ENCODE measurements around the gene FAM219A.

The FAM219A gene

DNA sequence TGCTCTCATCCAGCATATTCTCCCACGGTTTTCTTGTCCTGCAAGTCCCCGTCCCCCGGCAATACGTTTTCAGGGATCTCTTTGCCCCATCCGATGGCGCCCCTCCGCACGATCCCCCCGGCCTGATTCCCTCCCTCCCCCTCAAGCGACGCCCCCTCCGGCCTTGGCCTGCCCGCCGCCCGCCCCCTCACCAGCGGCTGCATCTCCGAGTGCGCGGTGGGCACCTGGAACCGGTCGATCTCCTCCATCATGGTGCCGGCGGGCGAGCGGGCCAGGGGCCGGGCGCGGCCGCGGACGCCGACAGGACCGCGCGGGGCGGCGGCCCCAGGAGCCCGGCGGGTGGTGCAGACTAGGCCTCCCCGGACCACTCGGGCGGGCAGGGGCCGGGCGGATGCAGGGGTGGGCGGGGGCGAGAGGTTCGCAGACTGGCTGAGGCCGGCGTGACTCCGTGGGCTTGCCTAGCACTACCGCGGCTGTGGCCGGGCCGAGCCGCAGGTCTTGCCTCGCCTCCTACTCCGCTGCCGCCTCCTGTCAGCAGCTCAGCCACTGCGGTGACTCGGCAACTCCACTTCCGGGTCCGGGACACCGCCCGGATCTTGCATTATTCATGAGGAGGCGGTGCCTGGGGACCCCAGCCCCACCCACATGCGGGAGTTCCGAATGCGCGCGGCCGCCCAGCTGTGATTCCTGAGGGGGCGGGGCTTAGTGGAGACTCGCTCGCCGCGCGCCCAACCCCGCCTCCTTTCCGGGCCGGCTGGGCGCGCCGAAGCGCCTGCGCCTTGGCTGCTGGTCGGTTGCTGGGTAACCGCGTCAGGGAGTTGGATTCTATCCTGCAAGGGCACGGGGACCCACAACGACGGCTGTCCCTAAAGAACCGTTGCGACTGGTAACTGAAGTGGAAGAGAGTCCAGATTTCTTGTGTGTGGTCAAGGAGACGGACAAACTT lies at the start of gene FAM219A, which contains the start of gene DNAI1:
TSS of gene FAM219A (minus strand) at position 558 of the 946 bp plus-strand sequence. CDS start at position 251, 307 bp downstream.
TSS of gene DNAI1 (plus strand) at position 793 of the 946 bp plus-strand sequence. CDS start 201 bp downstream, outside the sequence.
- peak; percentile 98 for DNase-seq (ENCODE audit: low spot score)

DNA sequence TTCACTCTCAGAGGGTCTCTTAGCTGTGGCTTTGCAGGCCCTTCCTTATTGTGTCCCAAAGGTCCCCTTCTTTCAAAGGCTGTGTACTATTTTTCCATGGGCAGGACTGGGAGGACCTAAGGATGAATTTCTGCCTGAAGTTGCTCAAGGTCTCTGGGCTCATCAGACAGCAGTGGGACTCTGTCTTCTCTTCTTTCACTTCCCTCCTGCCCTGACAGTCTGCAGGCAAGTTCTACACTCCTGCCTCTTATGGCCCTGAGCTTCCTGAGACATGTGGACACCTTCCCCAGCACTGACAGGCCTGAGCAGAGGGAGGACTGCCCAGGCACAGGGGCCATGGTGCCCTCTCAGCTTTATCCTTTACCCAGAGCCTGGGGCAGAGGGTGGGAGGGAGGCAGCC lies 49.6 kb upstream of the FAM219A start:
- no peak for DNase-seq (ENCODE audit: low spot score)

DNA sequence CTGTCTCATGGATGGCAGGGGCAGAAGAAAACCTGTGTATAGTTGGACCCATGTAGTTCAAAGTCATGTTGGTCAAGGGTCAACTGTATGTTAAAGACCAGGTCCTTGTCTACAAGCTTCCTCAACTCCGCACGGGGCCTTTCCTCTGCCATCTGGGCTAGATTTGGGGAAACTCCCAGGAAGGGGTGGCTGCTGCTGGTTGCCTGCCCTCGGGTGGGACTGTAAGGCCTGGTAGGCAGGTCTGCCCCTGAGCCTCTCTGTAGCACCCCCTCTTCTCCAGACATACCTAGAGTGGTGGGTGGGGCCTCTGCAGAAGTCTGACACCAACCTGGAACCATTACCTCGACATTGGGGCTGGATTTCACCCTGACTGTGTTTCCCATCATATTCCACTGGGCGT lies 49.2 kb upstream of the FAM219A start:
- no peak for DNase-seq (ENCODE audit: low spot score)

DNA sequence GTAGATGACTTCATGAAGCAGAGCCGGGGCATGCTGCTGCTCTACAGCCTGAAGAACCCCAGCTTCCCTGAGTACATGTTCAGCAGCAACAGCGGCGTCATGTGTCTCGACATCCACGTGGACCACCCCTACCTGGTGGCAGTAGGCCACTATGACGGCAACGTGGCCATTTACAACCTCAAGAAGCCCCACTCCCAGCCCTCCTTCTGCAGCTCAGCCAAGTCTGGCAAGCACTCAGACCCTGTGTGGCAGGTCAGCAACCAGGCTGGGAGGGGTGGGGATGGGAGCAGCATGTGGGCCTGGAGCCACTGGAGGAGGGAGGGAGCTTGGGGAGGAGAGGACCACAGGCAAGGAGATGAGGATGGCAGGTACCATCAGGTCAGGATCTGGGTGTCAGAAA lies 48.3 kb upstream of the FAM219A start:
- no peak for DNase-seq (ENCODE audit: low spot score)

GRCh38 chr9:34505370-34506120 lies 47.2 kb upstream of the FAM219A start:
- DNase-seq (ENCODE audit: low spot score), result no peak

GRCh38 chr9:34503406-34503805 lies 45.0 kb upstream of the FAM219A start:
- DNase-seq (ENCODE audit: low spot score), result no peak

GRCh38 chr9:34502891-34503290 lies 44.5 kb upstream of the FAM219A start:
- DNase-seq (ENCODE audit: low spot score), result no peak

GRCh38 chr9:34502471-34502870 lies 44.1 kb upstream of the FAM219A start:
- no peak for DNase-seq (ENCODE audit: low spot score)

GRCh38 chr9:34501889-34502425 lies 43.6 kb upstream of the FAM219A start:
- DNase-seq (ENCODE audit: low spot score), result peak; percentile 88

DNA sequence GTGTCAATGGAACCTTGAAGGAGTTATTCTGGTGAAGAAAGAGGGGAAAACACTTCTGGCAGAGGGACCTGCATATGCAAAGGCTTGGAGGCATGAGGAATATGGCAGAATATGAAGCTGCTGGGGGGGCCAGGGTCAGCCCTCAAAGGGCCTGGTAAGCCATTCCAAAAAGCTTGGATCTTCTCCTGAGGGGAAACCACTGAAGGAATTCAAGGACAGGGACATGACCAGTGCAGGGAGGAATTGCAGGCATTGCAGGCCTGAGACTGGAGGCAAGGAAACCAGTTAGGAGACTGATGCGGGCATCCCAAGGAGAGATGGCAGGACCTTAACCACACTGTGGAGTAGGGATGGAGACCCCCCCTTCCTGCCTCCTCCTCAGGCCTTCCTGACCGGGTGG lies 43.0 kb upstream of the FAM219A start:
- DNase-seq (ENCODE audit: low spot score), result no peak

- DNase-seq (ENCODE audit: low spot score), result peak; percentile 72
Measured at GRCh38 chr9:34500623-34501267, 42.4 kb upstream of the FAM219A start.

GRCh38 chr9:34499076-34499475 lies 40.7 kb upstream of the FAM219A start:
- no peak for DNase-seq (ENCODE audit: low spot score)

DNA sequence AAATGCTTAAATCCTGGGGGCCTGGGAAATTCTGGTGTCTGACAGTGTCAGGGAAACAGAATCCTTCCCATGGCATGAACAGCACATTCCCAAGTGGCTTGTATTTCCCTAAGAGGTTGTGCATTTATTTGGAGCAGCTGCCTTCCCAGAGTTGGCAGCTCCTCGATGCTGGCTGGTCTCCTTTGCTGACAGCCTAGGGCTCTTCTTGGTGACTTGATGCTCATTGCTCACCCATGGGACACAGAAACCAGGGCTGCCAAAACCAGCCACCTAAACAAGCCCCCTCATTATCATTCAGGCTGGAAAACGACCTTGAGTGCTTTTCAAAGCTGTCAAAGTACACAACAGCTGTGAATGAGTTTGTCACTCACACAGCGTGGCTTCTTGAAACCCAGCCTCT lies 40.2 kb upstream of the FAM219A start:
- no peak for DNase-seq (ENCODE audit: low spot score)

DNA sequence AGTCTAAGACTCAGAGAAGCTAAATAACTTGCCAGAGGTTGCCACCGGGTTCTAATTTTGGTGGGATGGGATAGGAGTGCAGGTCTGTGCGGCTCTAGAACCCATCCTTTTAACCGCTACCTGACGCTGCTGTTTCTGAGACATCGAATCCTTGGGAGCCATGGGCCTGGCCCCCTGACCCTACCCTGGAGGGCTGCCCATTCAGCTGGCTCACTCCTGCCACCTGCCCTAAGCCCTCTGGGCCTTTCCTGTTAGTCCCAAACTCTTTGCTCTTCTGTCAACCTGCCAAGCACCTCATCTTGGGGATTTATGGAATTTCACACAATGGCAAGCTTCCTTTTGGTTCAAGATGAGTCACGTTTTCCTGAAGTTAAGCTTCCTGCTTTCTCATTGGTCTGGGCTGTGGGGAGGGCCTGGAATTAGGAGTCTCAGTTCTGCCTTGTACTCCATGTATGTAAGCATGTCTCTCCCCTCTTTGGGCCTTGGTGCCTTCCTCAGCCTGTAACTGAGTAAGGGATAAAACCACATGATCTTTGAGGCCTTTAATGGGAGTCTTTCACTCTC lies 37.9 kb upstream of the FAM219A start:
- DNase-seq (ENCODE audit: low spot score), result no peak

- peak; percentile 75 for DNase-seq (ENCODE audit: low spot score)
Measured at GRCh38 chr9:34493972-34494535, 35.7 kb upstream of the FAM219A start.

GRCh38 chr9:34492051-34492450 lies 33.7 kb upstream of the FAM219A start:
- no peak for DNase-seq (ENCODE audit: low spot score)

DNA sequence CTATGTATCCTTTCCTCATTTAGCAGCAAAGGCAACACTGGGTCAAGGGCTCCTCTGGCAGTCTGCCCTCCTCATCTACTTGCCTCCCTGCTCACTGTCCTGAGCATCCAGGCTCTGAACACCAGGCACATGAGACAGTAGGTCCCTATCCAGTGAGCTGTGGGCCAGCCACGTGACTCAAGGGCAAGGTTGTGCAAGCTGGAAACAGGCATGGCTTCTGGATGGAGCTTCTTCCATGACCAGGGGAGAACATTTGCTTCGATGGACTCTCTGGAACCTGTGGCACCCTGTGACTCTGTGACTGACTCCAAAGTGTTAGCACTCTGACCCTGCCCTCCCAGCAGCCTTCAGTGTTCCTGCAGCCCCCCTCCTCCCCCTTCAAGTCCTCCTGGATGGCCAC lies 33.2 kb upstream of the FAM219A start:
- DNase-seq (ENCODE audit: low spot score), result no peak

- DNase-seq (ENCODE audit: low spot score), result no peak
Measured at GRCh38 chr9:34490760-34491159, 32.4 kb upstream of the FAM219A start.

GRCh38 chr9:34490360-34490759 lies 32.0 kb upstream of the FAM219A start:
- DNase-seq (ENCODE audit: low spot score), result no peak

DNA sequence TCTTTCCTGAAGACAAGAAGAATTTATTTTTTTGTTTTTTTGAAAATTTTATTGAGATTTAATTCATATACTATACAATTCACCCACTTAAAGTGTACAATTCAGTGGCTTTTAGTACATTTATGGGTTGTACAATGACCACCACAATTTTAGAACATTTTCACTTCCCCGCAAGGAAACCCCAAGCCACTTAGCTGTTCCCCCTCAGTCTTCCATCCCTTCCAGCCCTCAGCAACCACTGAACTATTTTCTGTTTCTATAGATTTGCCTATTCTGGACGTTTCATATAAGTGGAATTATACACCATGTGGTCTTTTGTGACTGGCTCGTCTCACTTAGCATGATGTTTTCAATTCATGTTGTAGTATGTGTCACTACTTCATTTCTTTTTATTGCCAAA lies 28.2 kb upstream of the FAM219A start:
- no peak for DNase-seq (ENCODE audit: low spot score)

GRCh38 chr9:34485822-34486221 lies 27.5 kb upstream of the FAM219A start:
- DNase-seq (ENCODE audit: low spot score), result no peak
